Activated CD4-positive, alpha-beta T cell treated with anti-CD3 and anti-CD28 coated beads, Interleukin-2, amount 50 U/mL, for 1 hour (primary cell): ENCODE results near the gene RIPOR2.
"Not testable (repeated sequence)": the region's sequence is repeated elsewhere in the genome, so short reads cannot be mapped to it uniquely, and the experiment has no call there.

ENCODE experiments used
- DNase-seq: peaks from one replicate; pipeline ENCODE4 v3.0.0-alpha.2; 2020

The RIPOR2 gene

DNA sequence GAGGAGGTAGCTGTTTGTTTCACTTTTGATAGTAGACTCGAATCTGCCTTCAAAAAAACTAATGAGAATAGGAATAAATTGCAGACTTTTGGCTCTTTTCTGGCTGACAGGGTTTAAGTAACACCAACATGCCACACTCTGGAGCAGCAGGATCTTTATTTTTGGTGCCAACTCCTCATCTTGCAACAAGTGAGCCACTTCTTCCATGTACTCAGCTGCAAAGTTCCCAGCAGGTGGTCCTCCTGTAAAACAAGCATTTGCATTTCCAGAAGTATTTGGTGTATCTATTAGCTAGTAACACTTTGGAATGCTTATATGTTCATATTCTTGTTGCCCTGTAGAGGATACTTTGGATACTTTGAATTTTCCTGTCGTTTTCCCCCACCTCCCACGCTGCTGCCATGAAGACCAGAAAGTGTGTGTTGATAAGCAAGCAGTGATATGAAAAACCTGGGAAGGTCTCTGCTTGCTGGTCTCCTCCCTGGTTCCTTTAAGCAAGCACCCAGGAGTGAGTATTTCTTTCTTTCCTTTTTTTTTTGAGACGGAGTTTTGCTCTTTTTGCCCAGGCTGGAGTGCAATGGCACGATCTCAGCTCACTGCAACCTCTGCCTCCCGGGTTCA, 138.1 kb downstream of the RIPOR2 start:
- DNase-seq, result no peak

DNA sequence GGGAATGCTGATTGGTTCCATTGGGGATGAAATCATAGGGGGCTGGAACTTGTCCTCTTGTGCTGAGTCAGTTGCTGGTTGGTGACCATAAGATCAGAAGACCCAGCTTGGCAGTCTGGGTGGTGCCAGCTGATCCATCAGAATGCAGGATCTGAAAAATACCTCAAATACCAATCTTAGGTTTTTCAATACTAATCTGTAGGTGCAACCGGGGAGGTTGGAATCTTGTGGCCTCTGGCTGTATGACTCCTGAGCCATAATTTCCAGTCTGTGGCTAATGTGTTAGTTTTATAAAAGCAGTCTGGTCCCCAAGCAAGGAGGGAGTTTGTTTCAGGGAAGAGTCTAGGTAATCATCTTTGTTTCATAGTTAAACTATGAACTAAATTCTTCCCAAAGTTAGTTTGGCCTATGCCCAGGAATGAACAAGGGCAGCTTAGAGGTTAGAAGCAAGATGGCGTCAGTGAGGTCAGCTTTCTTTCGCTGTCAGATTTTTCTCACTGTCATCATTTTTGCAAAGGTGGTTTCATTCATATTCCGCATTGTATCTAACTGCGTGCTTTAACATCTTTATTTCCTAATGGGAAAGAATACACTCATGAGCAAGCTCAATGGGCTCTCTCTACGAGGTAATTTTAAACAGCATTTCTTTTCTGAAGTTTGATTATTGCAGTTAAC, 139.0 kb downstream of the RIPOR2 start:
- DNase-seq, result no peak

DNA sequence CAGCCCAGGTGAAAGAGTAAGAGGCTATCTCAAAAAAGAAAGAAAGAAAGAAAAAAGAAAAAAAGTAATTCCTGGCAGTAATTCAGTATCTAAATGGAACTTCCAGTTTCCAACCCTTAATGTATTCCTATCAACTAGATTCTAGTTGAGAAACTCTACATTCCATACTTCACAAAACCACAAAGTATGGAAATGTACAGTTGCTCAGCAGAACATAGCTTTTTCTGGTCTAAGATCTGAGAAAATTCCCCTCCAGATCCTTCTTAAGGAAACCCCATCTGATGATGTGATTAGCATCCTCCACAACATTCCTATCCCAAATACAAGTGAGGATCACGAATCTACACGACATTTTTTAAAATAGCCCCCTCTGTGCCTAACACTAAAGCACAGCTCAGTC, 140.7 kb downstream of the RIPOR2 start:
- DNase-seq, result no peak

DNA sequence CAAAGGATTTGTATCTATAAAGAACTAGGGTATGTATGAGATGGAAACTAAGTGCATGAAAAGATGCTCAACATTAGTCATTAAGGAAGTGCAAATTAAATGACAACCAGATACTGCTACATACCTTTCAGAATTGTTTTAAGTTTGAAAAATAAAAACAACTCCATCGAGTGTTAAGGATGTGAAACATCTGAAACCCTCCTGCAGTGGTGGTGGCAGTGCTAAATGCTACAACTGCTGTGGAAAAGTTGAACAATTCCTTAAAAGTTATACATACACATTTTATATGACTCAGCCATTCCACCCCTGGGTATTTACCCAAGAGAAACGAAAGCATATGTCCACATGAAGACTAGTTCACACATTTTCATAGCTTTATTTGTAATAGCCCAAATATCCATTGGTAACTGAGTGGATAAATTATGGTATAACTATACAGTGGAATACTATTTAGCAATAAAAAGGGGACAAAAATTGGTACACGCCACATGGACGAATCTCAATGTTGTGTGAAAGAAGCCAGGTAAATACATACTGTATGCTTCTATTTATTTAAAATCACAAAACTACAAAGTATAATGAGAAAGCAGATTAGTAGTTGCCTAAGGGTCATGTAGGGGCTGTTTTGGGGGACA, 147.6 kb downstream of the RIPOR2 start:
- DNase-seq, result no peak

DNA sequence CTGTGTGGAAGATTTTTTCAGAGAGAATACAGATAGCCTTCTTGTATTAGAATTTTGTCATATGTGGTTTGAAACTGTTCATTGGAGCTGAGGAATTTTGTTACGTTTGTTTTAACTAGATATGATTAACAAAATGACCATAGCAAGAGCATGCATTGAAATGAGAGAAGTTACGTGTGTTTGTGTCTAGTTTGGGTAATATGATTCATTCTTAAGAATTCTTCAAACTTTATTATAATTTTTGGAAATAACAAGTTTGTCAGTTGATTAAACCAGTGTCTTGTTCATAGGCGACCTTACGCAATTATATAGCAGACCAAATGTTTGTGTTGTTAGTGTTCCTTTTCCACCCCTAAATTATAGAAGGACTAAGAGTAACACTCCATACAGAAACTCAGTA, 155.6 kb downstream of the RIPOR2 start:
- no peak for DNase-seq

DNA sequence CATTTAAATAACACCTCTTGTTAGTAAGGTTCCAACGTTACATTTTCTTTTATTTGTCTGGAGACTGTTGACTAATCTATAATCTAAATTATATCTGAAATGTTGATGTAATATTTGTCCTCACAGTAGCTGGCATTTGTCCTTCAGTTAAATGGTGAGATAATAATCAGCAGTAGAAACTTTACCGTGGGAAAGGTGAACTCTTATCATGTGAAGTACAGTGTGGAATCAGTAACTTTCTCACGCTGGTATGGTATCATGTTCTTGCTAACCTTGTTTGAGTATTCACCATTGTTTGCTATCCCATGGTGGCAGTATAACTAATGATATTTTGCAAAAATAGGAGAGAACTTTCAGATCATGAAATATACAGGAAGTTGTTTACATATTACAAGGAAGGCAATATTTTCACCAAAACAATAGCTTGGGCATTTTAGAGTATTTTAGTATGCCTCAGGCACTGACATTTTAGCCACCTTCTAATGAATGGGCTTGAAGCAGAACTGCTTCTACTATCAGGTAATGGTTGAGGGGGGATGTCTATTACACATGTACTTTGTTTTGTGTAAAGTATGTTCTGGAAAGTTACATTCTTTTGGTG, 156.2 kb downstream of the RIPOR2 start:
- DNase-seq, result no peak

DNA sequence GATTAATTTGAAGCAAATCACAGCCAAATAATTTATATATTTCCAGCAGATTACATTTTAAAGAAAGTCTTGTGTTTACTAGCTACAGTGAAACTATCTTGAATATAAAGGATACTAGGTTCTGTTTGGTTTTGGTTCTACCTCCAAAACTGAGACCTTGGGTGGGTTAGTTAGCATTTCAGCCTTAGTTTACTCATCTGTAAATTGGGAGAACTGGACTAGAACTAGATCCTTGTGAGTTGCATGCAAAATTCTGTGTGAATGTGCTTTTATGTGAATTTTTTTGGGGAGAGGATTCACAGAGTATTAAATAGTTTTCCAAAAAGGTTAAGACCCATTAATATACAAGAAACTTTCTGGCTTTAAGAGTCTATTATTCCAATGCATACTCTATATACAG, 156.9 kb downstream of the RIPOR2 start:
- no peak for DNase-seq

DNA sequence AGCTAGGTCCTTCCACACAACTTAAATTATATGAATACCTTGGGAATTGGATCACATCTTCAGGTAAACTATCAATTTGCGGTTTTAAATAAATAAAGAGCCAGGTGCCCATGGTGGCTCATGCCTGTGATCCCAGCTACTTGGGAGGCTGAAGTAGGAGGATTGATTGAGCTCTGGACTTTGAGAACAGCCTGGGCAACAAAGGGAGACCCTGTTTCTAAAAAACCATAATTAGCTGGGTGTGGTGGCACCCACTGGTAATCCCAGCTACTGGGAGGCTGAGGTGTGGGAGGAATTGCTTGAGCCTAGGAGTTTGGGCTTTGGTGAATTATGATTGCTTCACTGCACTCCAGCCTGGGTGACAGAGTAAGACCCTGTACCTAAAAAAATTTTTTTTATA, 157.6 kb downstream of the RIPOR2 start:
- DNase-seq, result no peak

DNA sequence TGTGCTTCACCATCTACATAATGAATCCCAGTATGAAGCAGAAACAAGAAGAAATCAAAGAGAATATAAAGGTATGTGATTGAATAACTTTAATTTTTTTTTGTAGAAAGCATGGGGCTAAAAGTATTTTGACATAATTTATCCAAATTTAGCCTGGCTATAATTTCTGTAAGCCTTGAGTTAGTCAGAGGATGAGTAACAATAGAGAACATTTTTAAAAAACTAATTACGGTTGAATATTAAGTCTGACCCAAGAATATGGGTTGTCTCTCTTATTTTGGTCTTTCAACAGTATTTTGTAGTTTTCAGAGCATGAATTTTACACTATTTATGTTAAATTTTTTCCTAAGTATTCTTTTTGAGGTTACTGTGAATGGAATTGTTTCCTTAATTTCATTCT, 158.5 kb downstream of the RIPOR2 start:
- DNase-seq, result no peak

DNA sequence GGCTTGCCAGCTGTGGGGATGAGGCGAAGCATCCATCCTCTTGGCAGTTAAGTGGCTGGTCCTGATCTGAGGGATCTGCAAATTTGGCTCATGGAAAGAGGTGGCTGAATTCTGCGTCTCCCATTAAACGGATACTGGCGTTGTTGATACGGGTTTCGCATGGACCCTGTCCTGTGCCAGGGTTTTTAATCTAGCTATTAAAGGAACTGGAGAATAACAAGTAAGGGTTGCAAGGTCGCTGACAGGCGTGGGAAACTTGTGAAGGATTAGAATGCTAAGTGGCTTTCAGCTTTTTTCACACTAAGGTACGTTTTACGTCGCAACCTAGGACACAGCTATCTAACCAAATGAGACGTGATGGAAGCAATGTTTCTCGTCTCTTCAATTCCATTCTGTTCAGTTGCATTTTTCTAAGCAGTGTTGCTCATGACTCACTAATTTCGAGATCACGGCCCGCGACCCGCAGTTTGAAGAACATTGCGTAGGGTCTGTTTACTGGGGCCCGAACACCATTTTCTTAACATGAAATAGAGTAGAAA, 160.2 kb downstream of the RIPOR2 start:
- peak; percentile 18 for DNase-seq

DNA sequence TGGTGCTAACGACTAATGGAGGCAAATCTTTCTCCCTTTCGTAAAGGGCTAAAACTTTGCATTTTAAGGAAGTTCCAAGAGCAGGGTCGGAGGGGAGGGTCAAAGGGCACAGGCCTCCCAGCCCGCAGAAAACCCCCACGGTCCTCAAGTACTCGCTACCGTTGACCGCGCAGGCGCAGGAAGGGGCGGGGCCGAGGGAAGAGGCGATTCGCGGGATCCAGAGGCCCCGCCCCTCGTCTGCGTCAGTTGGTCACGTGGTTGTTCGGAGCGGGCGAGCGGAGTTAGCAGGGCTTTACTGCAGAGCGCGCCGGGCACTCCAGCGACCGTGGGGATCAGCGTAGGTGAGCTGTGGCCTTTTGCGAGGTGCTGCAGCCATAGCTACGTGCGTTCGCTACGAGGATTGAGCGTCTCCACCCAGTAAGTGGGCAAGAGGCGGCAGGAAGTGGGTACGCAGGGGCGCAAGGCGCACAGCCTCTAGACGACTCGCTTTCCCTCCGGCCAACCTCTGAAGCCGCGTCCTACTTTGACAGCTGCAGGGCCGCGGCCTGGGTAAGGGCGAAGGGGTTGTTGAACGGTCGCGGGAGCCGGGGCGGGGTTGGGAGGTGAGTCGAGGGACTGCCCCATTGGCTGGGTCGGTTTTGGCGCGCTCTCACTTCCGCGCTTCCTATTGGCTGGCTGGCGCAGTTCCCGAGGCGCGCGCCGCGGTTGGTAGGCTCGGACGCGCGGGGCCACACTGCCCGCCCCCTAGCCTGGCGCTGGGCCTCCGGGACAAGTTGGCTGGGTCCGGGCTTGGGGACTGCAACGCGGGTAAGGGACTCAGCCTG, 160.9 kb downstream of the RIPOR2 start, which contains the start of gene GMNN:
Gene GMNN (plus strand): TSS at position 242 of the 824 bp plus-strand sequence. CDS start 2,310 bp downstream, outside the sequence.
- peak; percentile 98 for DNase-seq

DNA sequence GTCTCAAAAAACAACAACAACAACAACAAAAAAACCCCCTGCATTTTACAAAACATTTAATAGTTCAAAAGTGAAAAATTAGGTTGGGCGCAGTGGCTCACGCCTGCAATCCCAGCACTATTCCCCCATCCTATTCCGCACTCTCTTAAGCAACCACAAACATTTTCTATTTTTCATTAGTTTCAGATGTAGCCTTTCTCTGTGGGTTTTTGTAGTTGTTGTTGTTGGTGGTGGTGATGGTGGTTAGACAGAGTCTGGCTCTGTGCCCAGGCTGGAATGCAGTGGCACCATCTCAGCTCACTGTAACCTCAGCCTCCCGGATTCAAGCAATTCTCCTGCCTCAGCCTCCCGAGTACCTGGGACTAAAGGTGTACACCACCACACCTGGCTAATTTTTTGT, 167.4 kb downstream of the RIPOR2 start:
- no peak for DNase-seq

DNA sequence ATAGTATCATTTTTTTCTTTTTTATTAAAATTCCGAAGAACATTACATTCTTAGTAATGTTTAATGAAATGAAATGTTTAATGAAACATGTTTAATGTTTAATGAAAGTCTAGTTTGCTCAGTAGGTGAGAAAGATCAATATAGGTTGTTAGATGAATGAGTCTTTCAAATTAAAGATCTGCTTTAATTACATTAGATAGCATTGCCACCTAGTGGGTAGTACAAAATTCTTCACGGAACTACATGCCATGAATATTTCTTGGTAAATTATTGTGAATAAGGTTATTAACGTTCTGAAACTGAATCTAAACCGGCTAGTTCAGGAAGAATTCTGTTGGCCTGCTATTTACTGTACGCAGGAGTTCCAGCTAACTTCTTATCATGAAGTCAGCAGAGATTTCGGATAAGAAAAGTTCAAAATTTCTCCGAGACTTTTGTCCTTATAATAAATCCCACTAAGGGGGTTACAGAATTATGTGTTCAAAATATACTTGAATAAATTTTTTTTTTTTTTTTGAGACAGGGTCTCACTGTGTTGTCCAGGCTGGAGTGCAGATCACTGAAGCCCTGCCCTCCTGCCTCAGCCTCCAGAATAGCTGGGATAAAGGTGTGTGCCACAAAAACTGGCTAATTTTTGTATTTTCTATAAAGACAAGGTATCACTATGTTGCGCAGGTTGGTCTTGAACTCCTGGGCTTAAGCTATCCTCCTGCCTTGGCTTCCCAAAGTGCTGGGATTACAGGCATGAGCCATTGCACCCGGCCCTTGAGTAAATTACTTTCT, 168.9 kb downstream of the RIPOR2 start:
- DNase-seq, result no peak

DNA sequence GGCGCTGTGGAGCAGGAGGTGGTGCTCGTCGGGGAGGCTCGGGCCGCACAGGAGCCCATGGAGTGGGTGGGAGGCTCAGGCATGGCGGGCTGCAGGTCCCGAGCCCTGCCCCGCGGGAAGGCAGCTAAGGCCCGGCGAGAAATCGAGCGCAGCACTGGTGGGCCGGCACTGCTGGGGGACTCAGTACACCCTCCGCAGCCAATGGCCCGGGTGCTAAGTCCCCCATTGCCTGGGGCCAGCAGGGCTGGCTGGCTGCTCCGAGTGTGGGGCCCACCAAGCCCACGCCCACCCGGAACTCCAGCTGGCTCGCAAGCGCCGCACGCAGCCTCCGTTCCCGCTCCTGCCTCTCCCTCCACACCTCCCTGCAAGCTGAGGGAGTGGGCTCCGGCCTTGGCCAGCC, 169.8 kb downstream of the RIPOR2 start:
- DNase-seq, result not testable (repeated sequence)

DNA sequence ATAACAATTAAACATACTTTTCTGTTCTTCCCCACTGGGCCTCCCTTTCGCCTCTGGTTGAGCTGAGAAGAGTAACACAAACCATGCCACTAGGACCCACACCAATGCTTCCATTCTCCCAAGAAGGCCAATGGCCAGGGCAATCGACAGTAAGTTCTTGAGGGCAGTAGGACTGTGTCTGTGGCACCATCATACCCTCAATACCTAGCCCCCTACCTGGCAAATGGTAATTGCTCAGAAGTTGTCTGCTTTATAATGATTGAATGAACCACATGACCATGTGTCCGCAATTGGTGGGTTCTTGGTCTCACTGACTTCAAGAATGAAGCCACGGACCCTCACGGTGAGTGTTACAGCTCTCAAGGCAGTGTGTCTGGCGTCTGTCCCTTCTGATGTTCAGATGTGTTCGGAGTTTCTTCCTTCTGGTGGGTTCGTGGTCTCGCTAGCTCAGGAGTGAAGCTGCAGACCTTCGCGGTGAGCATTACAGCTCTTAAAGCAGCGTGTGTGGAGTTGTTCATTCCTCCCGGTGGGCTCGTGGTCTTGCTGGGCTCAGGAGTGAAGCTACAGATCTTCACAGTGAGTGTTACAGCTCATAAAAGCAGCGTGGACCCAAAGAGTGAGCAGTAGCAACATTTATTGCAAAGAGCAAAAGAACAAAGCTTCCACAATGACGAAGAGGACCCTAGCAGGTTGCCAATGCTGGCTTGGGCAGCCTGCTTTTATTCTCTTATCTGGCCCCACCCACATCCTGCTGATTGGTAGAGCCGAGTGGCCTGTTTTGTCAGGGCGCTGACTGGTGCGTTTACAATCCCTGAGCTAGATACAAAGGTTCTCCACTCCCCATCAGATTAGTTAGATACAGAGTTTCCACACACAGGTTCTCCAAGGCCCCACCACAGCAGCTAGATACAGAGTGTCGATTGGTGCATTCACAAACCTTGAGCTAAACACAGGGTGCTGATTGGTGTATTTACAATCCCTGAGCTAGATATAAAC, 170.6 kb downstream of the RIPOR2 start:
- DNase-seq, result not testable (repeated sequence)

DNA sequence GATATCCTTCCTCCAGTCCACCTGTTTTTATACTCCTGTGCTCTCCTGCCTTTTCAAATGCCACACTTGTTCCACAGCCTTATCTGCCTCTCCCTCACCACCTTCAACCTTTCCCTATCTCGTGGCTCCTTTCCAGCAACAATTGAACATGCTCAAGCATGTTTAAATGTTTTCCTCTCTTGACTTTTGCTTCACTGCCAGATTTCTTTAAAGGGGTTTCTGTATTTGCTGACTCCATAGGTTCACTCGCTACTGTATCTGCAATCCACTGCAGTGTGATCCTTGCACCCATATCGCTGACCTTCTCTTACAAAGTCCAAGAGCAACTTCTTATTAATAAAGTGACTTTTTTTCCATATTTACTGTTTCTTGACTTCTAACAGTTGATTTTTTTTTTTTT, 172.2 kb downstream of the RIPOR2 start:
- DNase-seq, result no peak

DNA sequence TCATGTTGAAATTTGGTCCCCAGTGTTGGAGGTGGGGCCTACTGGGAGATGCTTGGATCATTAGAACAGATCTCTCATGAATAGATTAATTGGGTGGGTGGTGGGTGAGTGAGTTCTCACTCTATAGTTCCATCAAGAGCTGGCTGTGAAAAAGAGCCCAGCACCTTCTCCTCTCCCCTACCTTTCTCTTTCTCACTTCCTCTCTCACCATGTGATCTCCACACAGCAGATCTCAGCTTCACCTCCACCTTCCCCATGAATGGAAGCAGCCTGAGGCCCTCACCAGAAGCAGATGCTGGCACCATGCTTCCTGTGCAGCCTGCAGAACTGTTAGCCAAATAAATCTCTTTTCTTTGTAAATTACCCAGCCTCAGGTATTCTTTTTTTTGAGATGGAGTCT, 173.9 kb downstream of the RIPOR2 start:
- no peak for DNase-seq

DNA sequence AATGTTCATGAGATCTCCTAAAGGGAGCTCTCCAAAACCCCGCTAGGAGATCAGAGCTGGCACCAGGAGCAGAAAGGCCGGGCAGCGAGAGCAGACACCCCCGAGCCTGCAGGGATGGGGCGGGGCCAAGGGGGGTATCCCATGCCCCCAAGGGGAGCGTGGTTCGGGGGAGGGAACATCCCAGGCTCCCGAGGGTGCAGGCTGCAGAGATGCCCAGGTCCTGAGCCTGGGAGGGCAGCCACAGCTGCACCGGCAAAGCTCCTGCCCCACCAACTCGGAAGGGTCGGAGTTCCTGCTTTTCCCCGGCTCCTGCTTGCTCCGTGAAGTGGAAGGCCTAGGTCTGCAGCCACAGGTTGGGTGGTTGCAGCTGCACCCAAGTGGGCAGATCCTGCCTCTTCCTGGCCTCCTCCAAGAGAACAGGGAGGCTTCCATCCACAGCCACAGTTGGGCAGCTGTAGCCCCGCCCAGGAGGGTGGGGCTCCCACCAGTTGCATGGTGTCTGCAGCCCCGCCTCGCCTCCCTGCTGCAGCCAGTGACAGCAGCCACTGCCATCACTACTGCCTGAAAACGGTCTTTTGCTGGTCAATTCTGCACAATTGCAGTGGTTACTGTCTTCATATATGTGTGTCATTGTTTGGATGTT, 174.4 kb downstream of the RIPOR2 start:
- DNase-seq, result no peak

DNA sequence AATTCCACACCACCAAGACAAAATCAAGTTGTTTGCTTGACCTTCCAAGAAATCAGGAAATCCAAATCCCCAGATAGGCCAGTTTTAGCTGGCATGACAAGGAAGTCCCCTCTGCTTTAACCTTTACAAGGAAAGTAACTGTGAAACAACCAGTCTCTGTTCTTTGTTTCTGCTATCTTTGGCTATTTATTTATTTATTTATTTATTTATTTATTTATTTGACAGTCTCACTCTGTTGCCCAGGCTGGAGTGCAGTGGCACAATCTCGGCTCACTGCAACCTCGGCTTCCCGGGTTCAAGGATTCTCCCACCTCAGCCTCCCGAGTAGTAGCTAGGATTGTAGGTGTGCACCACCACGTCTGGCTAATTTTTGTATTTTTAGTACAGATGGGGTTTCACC, 175.6 kb downstream of the RIPOR2 start:
- no peak for DNase-seq

DNA sequence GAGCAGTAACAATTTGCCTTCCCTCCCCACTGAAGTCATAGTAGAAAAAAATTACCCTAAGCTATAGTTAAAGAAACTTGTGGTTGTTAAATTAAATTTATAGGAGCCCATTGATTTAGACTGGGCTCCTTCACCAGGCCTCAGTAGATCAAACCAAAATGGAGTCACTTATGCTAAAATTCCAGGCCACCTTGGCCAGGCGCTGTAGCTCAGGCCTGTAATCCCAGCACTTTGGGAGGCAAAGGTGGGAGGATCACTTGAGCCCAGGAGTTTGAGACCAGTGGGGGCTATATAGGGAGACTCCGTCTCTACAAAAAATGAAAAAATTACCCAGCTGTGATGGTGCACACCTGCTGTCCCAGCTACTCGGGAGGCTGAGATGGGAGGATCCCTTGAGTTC, 176.0 kb downstream of the RIPOR2 start:
- no peak for DNase-seq
